HG03064 (cell line): Measurements from ENCODE around the gene MAP3K12.

Experiments used
- ATAC-seq: cut with Tn5 transposase; IDR thresholded peaks from one replicate; pipeline ENCODE4 v1.9.1; 2021; ENCODE audit warnings: low read depth; ENCODE audit not compliant: unreplicated experiment

MAP3K12 gene

DNA sequence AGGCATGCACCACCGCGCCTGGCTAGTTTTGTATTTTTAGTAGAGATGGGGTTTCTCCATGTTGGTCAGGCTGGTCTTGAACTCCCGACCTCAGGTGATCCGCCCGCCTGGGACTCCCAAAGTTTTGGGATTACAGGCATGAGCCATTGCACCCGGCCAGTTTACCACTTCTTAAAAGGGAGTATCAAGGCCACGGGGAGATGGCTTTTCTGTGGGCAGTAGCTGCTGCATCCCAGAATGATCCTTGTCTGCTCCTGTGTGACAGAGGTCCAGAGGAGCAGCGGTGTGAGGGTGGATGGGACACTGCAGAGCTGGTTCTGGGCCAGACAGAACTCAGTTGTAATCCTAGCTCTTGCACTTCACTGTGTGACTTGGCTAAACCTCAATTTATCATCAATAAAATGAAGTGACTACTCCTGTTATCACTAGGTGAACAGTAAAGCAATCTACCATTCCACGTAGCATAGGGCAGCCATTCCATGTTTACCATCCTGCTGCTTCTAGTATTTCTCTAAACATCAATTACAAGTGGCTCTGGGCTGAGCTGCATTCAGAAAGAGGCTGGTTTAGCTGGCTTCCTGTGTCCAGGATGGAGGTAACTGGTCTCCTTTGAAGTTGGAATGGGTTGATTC lies 11.0 kb upstream of the MAP3K12 start:
- ATAC-seq = no peak

DNA sequence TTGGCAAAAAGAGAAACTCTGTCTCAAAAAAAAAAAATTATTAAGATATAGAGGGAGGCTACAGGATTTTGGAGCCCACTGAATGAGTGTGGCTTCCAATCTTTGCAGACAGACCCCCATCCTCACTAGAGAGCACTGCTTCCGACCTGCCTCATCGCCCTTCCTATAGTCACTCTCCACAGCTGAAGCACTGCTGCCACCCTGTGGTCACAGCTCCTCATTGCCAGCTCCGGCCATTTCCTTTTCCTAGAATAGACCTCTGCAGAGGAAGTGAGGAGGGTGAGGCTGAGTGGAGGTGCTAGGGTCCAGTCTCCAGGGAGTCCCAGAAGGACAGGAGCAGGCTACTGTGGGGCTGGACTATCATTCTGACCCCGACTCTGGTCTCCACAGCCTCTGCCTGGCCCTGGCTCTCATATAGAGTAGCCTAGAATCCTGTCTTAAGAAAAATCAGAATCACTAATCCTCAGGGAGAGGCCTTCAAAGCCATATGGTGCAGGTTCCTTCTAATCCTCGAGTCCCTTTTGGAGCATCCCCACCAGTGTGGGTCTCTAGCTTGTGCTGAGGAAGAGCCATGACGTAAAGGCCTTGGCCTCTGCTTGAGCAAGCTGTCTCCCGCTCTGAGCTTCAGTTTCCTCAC lies 9.4 kb upstream of the MAP3K12 start:
- peak; percentile 72 for ATAC-seq

DNA sequence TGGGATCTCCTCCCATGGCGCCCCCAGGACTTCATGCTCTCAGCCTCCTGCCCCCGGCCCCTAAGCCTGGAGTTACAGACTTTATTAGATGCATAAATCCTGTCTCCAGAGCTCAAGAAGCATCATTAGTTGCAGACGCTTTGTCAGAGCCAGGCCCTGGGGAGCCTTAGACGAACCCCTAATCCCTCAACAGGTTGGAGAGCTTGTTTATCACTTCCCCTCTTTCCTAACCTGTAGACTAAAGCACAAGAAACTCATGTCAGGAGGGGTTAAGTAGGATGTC lies 8.3 kb upstream of the MAP3K12 start:
- no peak for ATAC-seq

DNA sequence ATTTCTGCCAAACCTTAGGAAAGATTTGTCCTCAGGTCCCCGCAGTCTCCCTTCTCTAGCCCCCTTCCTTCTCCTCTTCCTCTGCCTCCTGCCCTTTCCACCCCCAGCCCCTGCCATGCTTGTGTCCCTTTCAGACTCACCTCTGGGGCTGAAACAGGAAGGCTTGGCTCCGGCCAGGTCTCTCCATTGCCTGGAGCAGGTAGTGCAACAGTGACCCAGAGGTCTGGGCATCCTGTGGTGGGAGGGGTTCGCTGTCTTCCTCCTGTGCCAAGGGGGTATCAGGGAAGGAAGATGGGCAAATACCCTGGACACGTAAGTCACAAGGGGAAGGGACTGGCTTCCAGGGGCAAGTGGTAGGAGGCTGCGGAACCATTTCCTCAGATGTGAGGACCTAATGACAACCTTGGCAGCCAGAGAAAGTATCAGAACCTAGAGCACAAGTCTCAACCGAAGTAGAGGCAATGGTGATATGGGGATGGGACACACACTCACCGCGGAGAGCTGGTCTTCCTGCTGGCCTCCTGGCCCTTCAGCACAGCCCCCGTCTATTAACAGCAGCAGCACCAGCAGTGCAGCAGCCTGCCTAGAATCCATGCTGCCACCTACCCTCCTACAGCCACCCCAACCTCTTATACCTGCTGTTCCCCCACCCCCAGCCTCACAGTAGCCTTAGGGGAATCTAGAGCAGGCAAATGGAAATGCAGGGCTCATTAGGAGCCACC lies 7.8 kb upstream of the MAP3K12 start, which contains the start of gene NPFF:
Gene NPFF (minus strand): TSS at position 604 of the 722 bp plus-strand sequence. CDS start 10 bp downstream, at position 594.
- no peak for ATAC-seq

DNA sequence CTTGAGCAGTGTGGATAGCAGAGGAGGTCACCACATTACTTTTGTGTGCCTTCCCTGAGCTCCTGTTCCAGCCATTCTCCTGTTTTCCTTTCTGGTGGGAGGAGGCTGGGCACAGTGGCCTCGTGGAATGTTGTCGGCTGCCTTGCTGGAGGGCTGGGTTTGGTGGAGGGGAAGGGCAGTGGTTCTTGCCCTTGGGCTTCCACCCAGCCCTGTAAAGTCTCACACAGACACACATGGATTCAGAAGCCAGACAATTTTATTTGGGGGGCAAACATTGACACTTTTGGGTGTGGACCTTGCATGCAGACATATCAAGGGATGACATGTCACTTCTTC lies 7.2 kb upstream of the MAP3K12 start:
- no peak for ATAC-seq

DNA sequence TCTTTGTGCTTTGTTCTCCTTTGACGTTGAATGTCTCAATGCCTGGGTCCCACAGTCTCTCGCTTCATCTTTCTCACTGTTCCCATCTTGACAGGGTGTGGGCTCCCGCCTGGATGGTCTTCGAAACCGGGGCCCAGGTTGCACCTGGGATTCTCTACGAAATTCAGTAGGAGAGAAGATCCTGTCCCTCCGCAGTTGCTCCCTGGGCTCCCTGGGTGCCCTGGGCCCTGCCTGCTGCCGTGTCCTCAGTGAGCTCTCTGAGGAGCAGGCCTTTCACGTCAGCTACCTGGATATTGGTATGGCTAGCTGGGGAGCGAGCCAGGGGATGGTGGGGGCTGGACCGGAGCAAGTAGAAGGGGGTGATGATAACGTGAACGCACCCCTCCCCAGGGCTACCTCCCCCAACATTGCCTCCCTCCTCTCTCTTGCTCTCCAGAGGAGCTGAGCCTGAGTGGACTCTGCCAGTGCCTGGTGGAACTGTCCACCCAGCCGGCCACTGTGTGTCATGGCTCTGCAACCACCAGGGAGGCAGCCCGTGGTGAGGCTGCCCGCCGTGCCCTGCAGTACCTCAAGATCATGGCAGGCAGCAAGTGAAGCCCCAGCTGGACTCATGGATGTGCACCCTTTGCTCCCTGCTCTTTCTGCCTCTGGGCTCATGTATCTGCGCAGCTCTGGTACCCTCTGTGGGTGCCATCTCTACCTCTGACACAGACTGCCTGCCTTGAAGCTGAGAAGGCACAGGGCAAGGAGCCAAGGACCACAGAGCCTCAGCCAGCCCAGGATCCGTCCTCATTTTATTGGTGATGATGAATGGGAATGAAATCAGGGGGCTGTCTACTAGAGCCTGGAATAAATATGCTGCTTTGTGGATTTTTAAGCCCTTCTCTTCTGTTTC lies 6.5 kb upstream of the MAP3K12 start:
- no peak for ATAC-seq

DNA sequence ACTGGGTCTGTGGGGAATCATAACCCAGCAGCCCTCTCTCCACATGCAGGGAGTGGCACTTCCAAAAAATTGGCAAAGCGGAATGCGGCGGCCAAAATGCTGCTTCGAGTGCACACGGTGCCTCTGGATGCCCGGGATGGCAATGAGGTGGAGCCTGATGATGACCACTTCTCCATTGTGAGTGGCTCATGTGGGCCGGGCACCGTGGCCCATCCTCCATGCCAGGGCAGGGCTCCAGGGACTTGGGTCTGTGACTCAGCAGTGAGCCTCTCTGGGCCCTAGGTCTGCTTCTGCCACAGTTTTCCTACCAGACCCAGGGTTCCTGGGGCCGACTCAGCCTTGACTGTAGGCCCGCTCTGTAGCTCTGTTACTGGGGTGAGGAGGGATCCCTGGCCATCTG lies 5.8 kb upstream of the MAP3K12 start:
- ATAC-seq = no peak

DNA sequence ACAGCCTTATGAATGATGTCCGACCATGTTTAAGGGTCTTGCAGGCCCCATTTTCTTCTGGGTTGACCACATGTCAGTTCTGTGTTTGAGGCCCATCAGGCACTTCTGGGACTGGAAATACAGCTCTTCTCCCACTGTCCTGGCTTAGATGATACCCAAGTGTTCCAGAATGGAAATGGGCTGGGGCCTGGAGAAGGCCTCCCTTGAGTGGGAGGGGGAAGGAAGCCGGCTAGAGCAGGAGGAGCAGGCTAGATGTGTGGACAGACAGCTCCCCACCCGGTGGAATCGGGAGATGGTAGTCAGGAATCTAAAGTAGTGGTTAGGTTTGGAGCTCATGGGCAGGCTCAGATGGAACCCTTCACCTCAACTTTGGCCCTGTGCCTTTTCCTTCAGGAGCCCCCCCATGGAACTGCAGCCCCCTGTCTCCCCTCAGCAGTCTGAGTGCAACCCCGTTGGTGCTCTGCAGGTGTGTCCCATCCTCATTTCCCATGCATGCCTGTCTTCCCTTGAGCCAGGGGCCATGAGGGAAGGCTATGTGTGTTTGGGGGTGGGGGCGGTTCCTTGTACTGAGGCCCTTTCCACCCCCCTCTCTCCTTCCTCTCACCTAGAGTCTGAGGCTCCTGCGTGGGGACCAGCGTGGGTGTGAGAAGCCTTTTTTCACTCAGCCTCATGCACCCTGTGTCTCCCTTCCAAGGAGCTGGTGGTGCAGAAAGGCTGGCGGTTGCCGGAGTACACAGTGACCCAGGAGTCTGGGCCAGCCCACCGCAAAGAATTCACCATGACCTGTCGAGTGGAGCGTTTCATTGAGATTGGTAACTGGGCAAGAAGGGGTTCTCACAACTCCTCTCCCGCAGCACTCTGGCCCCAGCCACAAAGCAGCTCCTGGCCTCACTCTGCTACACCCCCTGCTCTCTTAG lies 5.0 kb upstream of the MAP3K12 start:
- no peak for ATAC-seq

DNA sequence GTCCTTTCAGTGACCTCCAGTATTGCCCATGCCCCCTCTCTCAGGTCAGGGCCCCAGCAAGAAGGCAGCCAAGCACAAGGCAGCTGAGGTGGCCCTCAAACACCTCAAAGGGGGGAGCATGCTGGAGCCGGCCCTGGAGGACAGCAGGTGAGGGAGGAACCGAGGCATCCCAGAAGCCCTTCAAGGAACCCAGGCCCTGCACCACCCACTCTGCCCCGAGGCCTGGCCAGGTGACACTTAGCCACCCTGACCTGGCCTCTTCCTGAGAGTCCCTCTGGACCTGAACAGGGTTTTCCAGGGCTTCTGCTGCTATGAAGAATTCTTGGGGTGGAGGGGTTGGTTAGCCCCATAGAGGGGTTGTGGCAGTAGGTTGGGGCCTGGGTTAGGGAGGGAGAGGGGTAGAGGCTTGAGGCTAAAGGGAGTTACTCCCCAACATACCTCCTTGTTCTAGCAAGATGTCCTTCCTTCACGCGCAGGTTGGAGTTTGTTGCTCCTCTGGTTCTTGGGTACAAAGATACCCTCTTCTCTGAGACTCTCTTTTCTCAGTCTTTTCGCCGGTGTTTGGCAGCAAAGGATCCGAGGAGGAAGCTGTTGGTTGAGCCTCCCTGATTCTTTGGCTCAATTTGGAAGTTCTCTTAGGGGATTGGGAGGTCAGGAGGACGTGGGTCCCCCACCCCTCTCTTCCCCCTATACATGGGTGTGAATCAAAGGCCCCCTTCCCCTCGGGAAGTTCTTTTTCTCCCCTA lies 3.9 kb upstream of the MAP3K12 start:
- no peak for ATAC-seq

DNA sequence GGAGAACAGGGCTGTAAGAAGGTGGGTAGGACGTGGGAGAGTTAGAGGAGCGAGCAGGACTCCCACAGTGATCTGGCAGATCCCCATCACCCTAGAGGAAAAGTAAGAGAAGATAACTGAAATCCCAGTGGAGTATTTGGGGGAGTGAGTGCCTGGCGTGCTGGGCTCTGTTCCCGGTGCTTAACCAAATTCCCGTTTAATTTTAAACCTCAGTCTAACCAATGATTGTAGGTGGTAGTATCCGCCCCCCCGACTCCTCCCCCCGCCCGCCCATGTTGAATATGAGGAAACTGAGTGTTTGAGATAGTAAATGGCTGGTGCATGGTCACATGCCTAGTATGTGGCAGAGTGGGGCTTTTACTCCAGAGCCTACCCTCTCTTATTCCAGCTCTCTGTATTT lies 3.1 kb upstream of the MAP3K12 start:
- ATAC-seq = no peak

DNA sequence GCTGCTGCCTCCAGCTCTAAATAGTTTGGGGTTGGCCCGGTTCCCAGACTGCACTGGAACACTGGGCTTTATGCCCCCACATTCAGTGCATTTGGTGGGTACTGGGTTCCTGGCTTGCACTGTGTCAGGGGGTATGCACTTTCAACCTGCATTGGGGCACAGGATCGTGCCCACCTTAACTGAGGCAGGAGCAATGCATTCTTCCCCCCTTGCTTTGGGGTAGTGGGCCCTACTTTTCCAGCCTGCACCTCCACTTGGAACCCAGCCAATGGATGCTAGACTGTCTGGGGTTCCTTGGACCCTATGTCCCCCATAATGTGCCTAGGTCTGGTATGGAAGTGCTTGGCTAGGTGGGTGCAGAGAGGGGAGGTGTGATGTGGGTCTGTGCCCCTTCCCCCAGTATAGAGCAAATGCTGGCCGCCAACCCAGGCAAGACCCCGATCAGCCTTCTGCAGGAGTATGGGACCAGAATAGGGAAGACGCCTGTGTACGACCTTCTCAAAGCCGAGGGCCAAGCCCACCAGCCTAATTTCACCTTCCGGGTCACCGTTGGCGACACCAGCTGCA lies 2.4 kb upstream of the MAP3K12 start:
- no peak for ATAC-seq

DNA sequence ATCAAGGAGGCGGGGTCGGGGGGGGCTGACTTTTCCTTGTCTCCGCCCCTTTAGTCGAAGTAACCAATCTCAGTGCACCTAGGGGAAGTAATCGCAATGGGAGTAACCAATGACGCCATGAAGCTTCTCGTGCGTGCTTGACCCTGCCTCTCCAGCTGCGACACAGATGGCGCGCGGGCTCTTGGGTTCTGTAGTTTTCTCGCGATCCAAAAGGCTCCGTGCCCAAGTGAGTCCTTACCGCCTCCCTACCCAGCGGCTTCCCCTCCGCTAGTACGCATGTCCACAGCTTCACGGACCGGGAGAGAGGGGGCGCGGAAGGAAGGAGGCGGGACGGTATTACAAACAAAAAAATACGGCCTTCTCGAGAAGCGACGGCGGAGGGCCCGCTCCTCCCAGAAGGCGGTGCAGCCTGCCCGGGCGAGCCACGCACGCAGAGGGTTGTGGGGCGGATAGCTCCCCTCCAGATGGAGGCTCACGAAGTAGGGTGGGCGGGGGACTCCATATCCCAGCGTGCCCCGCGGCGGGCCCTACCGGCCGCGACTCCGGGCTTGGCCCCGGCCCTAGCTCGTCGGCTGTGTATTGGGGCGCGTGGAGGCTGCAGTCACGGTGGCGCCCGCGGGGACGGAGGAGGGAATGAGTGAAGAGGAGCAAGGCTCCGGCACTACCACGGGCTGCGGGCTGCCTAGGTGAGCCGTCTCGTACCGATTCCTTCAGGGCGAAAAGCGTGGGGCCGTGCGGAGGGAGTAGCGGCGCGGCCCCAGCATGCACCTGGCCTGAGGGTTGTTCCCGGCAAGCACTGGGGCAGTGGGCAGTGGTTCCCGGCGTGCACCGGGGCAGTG lies 1.7 kb upstream of the MAP3K12 start, which contains the start of gene TARBP2:
Gene TARBP2 (plus strand): TSS at position 508 of the 839 bp plus-strand sequence. CDS start 126 bp downstream, at position 634.
- ATAC-seq = peak; percentile 70

DNA sequence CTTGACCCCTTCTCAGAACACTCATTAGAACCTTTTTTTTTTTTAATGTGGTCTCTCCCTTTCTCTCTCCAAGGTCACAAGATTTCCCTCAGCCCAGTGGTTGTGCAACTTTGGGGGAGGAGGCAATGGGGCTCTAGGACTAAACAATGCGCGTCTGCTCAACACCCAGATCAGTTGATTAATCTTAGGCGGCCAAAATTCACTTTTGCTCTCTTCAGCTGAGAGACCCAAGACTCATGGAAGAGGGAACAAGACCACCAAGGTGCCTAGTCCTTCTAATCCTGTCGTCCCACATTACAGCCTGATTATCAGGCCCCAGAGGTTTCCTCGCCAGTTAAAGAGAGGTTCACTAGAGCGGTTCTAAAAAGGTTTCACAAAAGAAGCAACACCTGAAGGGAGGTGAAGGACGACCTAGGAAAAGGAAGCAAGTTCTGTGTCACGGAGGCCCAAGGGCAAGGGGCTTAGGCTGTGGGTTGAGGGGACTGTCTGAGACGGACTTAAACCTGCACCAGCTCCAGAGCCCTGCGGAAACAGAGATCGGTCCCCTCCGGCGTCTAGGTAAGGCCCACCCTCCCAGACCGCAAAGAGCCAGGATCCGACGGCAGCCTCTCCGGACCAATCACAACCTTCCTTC lies 1.0 kb upstream of the MAP3K12 start:
- ATAC-seq = no peak

DNA sequence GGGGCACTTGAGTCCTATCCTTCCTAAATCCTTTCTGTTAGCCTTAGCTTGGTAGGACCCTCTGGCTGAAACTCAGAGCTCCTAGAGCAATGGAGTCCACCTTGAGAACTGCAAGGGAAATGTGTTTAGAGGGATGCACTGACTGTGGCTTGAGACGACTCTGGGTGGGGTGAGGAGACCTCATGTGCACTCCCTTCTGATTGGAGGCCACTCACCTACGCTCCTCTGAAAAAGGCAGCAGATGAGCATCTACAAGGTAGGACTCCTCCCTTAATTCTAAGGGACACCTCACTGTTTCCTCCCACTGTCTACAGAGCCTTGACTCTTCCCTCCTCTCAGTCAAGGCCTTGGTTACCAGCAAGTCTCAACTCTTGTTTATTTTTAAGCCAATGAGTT lies 1.0 kb downstream of the MAP3K12 start:
- ATAC-seq = no peak

DNA sequence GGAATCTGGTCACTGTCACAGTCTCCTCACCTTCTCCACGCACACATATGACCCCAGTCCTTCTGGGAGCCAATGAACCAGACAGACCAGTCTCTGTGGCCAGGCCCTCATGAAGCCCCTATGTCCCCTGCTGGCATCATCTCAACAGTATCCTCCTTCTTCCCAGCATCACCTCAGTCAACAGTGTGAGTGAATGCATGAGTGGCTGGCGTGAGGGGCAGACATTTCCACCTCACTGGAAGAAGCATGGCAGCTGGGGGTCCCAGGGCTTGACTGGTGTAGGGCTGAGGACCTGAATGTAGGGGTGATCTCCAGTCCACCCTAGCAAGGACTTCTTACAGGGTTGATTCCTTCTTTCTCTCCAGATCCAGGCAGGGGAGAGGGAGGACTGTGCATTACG lies 1.8 kb downstream of the MAP3K12 start:
- ATAC-seq = no peak

DNA sequence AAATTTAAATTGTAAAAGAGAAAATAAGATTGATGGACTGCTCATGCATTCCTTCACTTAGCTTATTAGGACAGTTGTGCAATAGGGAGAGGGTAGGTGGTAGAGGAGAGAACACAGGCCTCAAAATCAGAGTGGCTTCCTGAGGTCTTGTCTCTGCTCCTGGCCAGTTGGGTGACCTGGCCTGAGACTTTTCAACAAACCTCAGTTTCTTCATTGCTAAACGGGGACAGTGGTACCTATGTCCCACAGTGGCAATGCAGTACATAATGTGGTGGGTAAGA lies 2.6 kb downstream of the MAP3K12 start:
- ATAC-seq = no peak

DNA sequence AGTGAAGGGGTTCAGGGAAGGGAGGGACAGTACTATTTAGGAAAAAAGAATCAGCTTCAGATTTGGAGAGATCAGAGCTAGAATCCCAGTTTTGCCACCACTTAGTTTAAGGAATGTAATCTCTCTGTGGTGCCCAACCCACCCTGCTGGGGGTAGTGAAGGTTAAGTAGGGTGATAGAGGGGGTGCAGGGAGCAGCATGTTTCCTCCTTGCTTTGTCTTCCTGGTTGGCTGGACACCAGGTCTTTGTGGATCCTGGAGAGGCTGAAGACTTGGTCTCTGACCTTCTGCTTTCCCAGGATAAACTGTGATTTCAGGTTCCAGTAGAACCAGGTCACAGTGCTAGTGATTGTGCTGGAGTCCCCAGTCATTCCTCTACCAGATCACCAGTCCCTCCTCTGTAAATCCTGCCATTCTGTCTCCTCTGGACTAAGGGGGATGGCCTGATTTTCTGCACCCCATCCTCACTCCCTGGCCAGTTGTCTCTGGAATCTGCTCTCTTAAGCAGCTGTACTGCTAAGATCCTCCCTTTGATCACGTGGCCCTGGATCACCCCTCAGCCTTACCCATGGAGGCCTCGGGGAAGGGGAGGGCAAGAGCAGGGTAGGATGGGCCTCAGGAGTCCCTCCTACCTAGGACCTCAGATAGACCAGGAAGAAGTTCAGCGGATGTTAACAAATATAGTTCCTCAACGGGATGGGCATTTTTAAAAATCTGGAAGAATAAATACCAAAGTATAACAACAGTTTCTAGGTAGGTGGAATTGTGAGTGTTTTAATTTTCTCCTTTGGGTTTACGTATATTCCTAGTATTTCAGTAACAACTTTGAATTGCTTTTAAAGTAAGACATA lies 3.1 kb downstream of the MAP3K12 start:
- ATAC-seq = no peak
